Colonic mucosa (tissue), 4 donors: ENCODE results near the gene GNAI3. TPM values are rescaled to one million over a fixed set of nuclear protein-coding genes. Genes with fewer than 3 reads are reported as not detected.

Source experiments
- DNase-seq: peaks from one replicate; pipeline ENCODE4 v3.0.0-alpha.2; 2020
- H3K27ac ChIP-seq: fragments of 200-600 bp; one replicate; pipeline ENCODE4 v1.8.0; 2021
- H3K27me3 ChIP-seq: fragments of 200-600 bp; one replicate; pipeline ENCODE4 v1.8.0; 2021
- H3K36me3 ChIP-seq: fragments of 200-600 bp; one replicate; pipeline ENCODE4 v1.8.0; 2021
- H3K4me1 ChIP-seq: fragments of 200-600 bp; one replicate; pipeline ENCODE4 v1.8.0; 2021; ENCODE audit warnings: mild to moderate bottlenecking
- H3K4me3 ChIP-seq: fragments of 200-600 bp; one replicate; pipeline ENCODE4 v1.8.0; 2021
- H3K9ac ChIP-seq, 2 donors: one replicate each; pipeline ENCODE4 v1.7.0; 2013; ENCODE audit warnings: control low read depth in 2 of 2, low read depth in 2 of 2, low read length in 2 of 2
- H3K9me3 ChIP-seq: fragments of 200-600 bp; one replicate; pipeline ENCODE4 v1.8.0; 2021
- CTCF ChIP-seq: fragments of 200-600 bp; IDR thresholded peaks from one replicate; pipeline ENCODE4 v1.8.0; 2022; ENCODE audit warnings: antibody characterized with exemption, mild to moderate bottlenecking
- intact Hi-C: fragments of 100-400 bp; cut with DNase I; formaldehyde crosslinking; loops from one replicate; pipeline ENCODE4 v1.14.1; 2022
- total RNA-seq, 2 donors: library from RNA; stranded (reverse); fragmentation: NEBNext Ultra II Directional in 1 of 2; extraction: Animal tissue kit (Norgen Biotek cat#: 25700) in 1 of 2; gene quantifications; one replicate each; pipeline ENCODE4 v1.2.1, GENCODE V29; 2021
- donor health status: healthy.
- donor health status: DM: no; HTN: no; CAD: no.
- donor health status: DM: no; HTN: no; CAD: no.

GNAI3 gene
- total RNA-seq, 2 donors from 2014 or later: 7.7 to 8.9 TPM

GRCh38 chr1:109655615-109656519 lies 107.5 kb downstream of the GNAI3 start, which contains the start of gene GSTM4:
Gene GSTM4 (plus strand): TSS chr1:109656099. CDS start chr1:109656390, 291 bp downstream.
- Histone ChIP-seq H3K27me3 (no peaks in the 10 kb centered on the region), H3K4me3 (peak within 1 kb of the TSS; percentile 62), H3K9me3 (no peaks in the 10 kb centered on the region), H3K4me1 (no peaks in the 10 kb centered on the region), H3K9ac (peak within 1 kb of the TSS; percentile 85 to 98), H3K27ac (peak within 1 kb of the TSS; percentile 62), H3K36me3 (no peaks in the 10 kb centered on the region)
- peak; percentile 93 for DNase-seq
- intact Hi-C loops: no loop called here
- TF ChIP-seq CTCF: no peak

GRCh38 chr1:109657395-109657794 lies 109.0 kb downstream of the GNAI3 start:
- no peak overlapping the region for H3K9ac ChIP-seq
- no peak overlapping the region for H3K4me3 ChIP-seq
- no peaks in the 10 kb centered on the region for H3K4me1 ChIP-seq
- no peaks in the 10 kb centered on the region for H3K27me3 ChIP-seq
- intact Hi-C loops: no loop called here
- H3K36me3 ChIP-seq: no peaks in the 10 kb centered on the region
- no peak overlapping the region for H3K27ac ChIP-seq
- H3K9me3 ChIP-seq: no peaks in the 10 kb centered on the region
- TF ChIP-seq CTCF: no peak
- no peak for DNase-seq

GRCh38 chr1:109657970-109658369 lies 109.6 kb downstream of the GNAI3 start:
- Histone ChIP-seq H3K4me3 (no peak overlapping the region), H3K4me1 (no peaks in the 10 kb centered on the region), H3K9ac (no peak overlapping the region), H3K9me3 (no peaks in the 10 kb centered on the region), H3K27ac (no peak overlapping the region), H3K27me3 (no peaks in the 10 kb centered on the region), H3K36me3 (no peaks in the 10 kb centered on the region)
- DNase-seq: no peak
- intact Hi-C loops: no loop called here
- no peak for TF ChIP-seq CTCF

- no peak overlapping the region for H3K27ac ChIP-seq
- no peak for DNase-seq
- no peaks in the 10 kb centered on the region for H3K4me1 ChIP-seq
- intact Hi-C loops: no loop called here
- no peak for TF ChIP-seq CTCF
- H3K9ac ChIP-seq: no peak overlapping the region
- H3K9me3 ChIP-seq: no peaks in the 10 kb centered on the region
- H3K36me3 ChIP-seq: no peaks in the 10 kb centered on the region
- no peak overlapping the region for H3K4me3 ChIP-seq
- H3K27me3 ChIP-seq: no peaks in the 10 kb centered on the region
Observed at GRCh38 chr1:109658533-109659042, 110.2 kb downstream of the GNAI3 start.

DNA sequence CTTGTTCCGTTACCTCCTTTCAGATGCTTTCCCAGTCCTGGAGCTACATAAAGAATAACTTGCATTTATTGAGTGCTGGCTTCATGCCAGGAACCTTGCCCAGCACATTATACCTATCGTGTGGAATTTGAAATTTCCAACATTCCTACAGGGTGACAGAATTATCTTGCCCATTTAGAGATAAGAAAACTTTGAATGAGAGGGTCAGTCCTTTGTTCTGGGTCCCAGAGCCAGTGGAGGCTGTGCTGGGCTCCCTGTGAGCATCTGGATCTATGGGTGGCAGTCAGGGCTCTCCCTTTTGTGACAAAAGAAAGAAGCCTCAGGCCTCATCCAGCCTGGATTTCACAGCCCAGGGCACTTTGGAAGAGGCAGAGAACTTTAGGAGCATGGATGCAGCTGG lies 110.7 kb downstream of the GNAI3 start:
- Histone ChIP-seq H3K27ac (no peak overlapping the region), H3K4me3 (no peak overlapping the region), H3K27me3 (no peaks in the 10 kb centered on the region), H3K36me3 (no peaks in the 10 kb centered on the region), H3K4me1 (no peaks in the 10 kb centered on the region), H3K9ac (no peak overlapping the region), H3K9me3 (no peaks in the 10 kb centered on the region)
- no peak for TF ChIP-seq CTCF
- intact Hi-C loops: no loop called here
- DNase-seq: no peak
